HG02870 (cell line): ENCODE data around the gene MROH8.

Experiments used
- ATAC-seq: cut with Tn5 transposase; IDR thresholded peaks from one replicate; pipeline ENCODE4 v1.9.1; 2021; ENCODE audit warnings: mild to moderate bottlenecking, moderate library complexity; ENCODE audit not compliant: unreplicated experiment

Gene MROH8

GRCh38 chr20:37200376-37200775 is 21.0 kb upstream of the MROH8 start:
- no peak for ATAC-seq

- ATAC-seq, result no peak
These were observed 19.7 kb upstream of the MROH8 start for GRCh38 chr20:37198932-37199660.

- no peak for ATAC-seq
These were observed 15.5 kb upstream of the MROH8 start for GRCh38 chr20:37194621-37195417.

DNA sequence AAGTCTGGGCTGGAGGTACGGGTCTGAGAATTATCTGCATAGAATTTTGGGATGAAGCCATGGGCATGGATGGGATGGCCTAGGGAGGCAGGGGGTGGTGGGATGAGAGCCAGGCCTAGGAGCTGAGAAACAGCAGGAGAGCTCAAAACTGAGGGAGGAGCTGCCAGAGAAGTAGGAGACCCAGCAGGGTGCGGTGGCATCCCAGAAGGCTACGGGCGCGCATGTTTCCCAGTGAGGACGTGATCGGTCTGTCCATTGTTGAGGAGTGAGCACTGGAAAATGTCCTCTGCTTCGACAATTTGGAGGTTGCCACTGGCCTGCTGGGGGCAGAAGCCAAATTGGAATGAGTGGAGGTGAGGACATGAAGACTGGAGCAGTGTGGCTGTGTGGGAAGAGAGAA is 14.5 kb upstream of the MROH8 start:
- ATAC-seq, result no peak

GRCh38 chr20:37193226-37193625 is 13.9 kb upstream of the MROH8 start:
- no peak for ATAC-seq

DNA sequence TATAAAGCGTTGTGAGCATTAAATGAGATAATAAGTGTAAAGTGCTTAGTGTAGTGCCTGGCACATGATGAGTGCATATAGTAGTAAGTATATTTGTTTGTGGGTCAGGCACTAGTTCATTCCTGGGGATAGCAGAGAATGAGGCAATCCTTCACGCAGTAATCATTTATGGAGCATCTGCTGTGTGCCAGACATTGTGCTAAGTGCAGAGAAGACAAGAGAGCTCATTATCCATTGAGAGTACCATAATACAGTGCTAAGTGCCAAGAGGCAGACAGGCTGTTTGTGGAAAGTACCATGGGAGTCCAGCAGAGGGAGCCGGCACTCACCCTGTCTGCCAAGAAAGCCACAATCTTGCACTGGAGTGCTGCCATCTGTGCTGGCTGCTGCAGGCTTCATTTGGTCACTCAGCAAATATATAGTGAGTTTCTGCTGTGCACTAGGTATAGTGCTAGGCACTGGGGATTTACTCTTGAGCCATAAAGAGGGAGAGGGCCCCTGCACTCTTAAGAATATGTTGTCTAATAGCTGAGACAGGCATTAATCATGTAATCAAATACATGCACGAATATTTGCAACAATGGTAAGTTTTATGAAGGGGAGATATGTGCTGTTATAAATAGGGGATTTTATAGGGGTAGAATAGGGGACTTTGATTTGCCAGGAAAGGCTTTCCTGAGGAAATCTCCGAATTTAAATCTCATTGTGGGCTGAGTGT is 12.9 kb upstream of the MROH8 start:
- no peak for ATAC-seq

- ATAC-seq, result no peak
These were observed 11.2 kb upstream of the MROH8 start for GRCh38 chr20:37190354-37191112.

GRCh38 chr20:37189416-37190016 is 10.2 kb upstream of the MROH8 start:
- no peak for ATAC-seq

- ATAC-seq, result no peak
These were observed 9.4 kb upstream of the MROH8 start for GRCh38 chr20:37188787-37189186.

GRCh38 chr20:37185686-37186085 is 6.3 kb upstream of the MROH8 start:
- ATAC-seq, result no peak

- ATAC-seq, result no peak
These were observed 556 bp upstream of the MROH8 start for GRCh38 chr20:37179683-37180524.

GRCh38 chr20:37172836-37173235 is 6.5 kb downstream of the MROH8 start:
- ATAC-seq, result no peak

DNA sequence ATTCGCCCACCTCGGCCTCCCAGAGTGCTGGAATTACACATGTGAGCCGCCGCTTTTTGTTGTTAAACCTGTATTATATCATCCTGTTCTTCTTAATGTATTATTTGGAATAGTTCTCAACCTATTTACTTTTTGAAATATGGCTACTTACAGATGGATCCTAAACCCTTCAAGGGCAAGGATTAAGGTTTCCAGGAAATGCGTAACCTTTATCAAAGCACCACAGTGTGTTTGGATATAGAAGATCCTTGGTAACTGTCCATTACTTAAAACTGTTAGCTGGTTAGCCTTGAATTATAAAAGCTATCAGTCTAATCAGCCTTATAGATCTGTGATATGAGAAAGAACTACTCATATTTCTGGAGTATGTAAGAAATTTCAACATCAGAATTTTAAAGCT is 12.5 kb downstream of the MROH8 start:
- no peak for ATAC-seq

GRCh38 chr20:37165031-37165430 is 14.3 kb downstream of the MROH8 start:
- ATAC-seq, result no peak

DNA sequence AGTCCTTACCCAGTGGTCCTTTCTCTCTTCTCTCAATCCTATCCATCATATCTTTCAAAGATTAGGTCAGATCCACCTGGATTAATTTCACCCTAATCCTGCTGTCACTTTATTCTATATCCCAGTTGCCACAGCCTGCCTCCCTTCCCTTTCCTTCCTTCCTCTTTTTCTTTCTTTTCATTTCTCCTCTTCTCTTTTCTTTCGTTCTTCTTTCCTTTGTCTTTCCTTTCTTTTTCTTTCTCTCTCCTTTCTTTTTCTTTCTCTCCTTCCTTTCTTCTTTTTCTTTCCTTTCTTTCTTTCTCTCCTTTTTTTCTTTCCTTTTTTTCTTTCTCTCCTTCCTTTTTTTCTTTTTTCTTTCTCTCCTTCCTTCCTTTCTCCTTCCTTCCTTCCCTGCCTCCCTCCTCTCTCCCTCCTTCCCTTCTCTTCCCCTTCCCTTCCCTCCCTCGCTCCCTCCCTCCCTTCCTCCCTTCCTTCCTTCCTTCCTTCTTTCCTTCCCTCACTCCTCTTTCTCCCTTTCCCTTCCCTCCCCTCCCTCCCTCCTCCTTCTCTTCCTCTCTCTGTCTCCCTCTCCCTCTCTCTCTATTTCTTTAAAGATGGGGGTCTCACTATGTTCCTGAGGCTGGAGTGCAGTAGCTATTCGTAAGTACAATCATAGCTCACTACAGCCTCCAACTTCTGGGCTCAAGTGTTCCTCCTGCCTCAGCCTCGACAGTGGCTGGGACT is 15.4 kb downstream of the MROH8 start:
- ATAC-seq, result no peak

DNA sequence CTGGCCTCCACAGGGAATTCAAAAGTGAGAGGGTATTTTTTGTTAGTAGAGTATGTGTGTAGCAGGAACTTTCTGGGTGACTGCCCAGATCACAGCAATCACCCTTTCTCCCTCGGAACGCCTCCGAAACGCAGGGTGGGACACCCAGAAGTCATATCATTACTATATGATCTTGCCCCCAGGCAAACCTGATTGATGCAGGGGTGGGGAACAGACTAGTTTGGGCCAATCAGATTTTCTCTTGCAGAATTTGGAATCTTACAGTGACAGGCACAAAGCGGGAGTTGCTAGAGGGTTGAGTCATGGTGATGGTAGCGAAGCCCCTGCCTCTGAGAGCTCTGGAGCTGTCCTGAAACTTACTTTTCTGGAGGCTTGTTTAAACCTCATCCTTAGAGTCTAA is 16.7 kb downstream of the MROH8 start:
- ATAC-seq, result no peak

- ATAC-seq, result no peak
These were observed 17.4 kb downstream of the MROH8 start for GRCh38 chr20:37161830-37162549.

DNA sequence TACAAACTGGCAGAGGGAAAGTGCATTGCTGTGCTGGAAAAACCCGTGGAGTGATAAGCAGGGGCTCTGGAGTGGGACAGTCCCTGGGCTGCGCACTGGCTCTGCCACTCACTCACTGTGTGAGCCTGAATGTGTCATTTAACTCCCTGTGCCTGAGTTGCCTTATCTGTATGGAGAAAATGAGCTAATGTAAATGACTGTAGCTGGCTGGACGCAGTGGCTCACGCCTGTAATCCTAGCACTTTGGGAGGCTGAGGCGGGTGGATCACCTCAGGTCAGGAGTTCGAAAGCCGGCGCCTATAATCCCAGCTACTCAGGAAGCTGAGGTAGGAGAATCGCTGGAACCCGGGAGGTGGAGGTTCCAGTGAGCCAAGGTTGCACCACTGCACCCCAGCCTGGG is 18.7 kb downstream of the MROH8 start:
- ATAC-seq, result no peak
